ENCODE measurements around the gene ANXA11.

- no peak for TF ChIP-seq CTCF (IDR thresholded peaks at IDR 0.05)
- TF ChIP-seq EZH2 (IDR thresholded peaks at IDR 0.05; ENCODE audit: borderline replicate concordance, insufficient read depth, low read depth, low read length, poor library complexity, severe bottlenecking) = no peak
Observed at GRCh38 chr10:80158598-80159127, 46.7 kb downstream of the ANXA11 start.

Data from B cell (primary cell).